ENCODE measurements around the gene KCNK18. TPM values are rescaled to one million over a fixed set of nuclear protein-coding genes. Genes with fewer than 3 reads are reported as not detected.

The KCNK18 gene
- polyA plus RNA-seq, 2 of the 4 experiments (the other 2 are of a cell fraction) = not detected

- no peaks in the 10 kb centered on the region for H3K9me3 ChIP-seq
- FAIRE-seq (no peak), ATAC-seq (no peak), DNase-seq (ENCODE audit: low read depth in 1 of 2, low spot score in 1 of 2) (no peak)
- CTCF ChIA-PET = no interaction called here
- H3K4me1 ChIP-seq = no peaks in the 10 kb centered on the region
- POLR2A ChIA-PET = no interaction called here
- H3K27ac ChIP-seq = no peak overlapping the region
- WGBS (ENCODE audit: missing lambda C conversion rate) = 56% methylated on average over 9 of the region's 9 CpGs
- no peak overlapping the region for H3K4me3 ChIP-seq
- TF ChIP-seq, protein P1, sequence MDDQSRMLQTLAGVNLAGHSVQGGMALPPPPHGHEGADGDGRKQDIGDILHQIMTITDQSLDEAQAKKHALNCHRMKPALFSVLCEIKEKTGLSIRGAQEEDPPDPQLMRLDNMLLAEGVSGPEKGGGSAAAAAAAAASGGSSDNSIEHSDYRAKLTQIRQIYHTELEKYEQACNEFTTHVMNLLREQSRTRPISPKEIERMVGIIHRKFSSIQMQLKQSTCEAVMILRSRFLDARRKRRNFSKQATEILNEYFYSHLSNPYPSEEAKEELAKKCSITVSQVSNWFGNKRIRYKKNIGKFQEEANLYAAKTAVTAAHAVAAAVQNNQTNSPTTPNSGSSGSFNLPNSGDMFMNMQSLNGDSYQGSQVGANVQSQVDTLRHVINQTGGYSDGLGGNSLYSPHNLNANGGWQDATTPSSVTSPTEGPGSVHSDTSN (IDR thresholded peaks at IDR 0.05) = no peak
- no peak for TF ChIP-seq EP300 (IDR thresholded peaks at IDR 0.05)
- TF ChIP-seq, protein P2, sequence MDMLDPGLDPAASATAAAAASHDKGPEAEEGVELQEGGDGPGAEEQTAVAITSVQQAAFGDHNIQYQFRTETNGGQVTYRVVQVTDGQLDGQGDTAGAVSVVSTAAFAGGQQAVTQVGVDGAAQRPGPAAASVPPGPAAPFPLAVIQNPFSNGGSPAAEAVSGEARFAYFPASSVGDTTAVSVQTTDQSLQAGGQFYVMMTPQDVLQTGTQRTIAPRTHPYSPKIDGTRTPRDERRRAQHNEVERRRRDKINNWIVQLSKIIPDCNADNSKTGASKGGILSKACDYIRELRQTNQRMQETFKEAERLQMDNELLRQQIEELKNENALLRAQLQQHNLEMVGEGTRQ (IDR thresholded peaks at IDR 0.05) = no peak
- no peak for TF ChIP-seq CBX2 (IDR thresholded peaks at IDR 0.05; ENCODE audit: borderline replicate concordance, low read depth)
- TF ChIP-seq NFE2L2 (conservative IDR thresholded peaks at IDR 0.05; ENCODE audit: low read length) = no peak
- TF ChIP-seq RARB (CRISPR knock-in tag; IDR thresholded peaks at IDR 0.05) = no peak
- no peak for TF ChIP-seq ATOH8 (CRISPR knock-in tag; IDR thresholded peaks at IDR 0.05; ENCODE audit: low read depth)
- no peak for TF ChIP-seq CHD4 (IDR thresholded peaks at IDR 0.05; ENCODE audit: borderline replicate concordance)
- no peak for TF ChIP-seq FOSL2 (IDR thresholded peaks at IDR 0.05)
- TF ChIP-seq FOSL2 (CRISPR knock-in tag; IDR thresholded peaks at IDR 0.05) = no peak
- TF ChIP-seq HEYL (CRISPR knock-in tag; IDR thresholded peaks at IDR 0.05) = no peak
- TF ChIP-seq RFX5 (IDR thresholded peaks at IDR 0.05) = no peak
- no peak for TF ChIP-seq HMGXB4 (CRISPR knock-in tag; IDR thresholded peaks at IDR 0.05; ENCODE audit: borderline replicate concordance)
- TF ChIP-seq KDM5A (IDR thresholded peaks at IDR 0.05) = no peak
- TF ChIP-seq ZFP36 (IDR thresholded peaks at IDR 0.05; ENCODE audit: borderline replicate concordance, partially characterized antibody) = no peak
- no peak overlapping the region for H3K4me2 ChIP-seq
Measured at GRCh38 chr10:117253908-117254307, 56.6 kb downstream of the KCNK18 start.

DNA sequence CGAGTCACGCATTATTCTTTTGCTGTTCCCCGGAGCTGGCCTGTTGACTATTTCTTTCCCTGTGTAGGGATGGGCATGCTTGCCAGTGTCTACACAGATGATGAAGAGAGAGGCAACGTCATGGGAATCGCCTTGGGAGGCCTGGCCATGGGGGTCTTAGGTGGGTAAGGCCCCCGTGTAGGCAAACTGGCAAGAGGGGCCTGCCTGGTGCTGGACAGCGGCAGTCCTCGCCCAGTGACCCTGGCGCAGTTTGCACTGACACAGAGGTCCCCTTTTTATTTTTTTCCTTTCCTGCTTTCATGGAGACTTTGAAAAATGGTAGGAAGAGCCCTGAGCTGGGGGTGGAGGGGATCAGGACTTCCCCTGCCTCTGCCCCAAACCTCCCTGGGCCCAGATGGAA, 57.0 kb downstream of the KCNK18 start:
- no peak for DNase-seq (ENCODE audit: low read depth in 1 of 2, low spot score in 1 of 2)
- CTCF ChIA-PET = no interaction called here
- no peak for ATAC-seq
- 66% methylated on average over 9 of the region's 9 CpGs for WGBS (ENCODE audit: missing lambda C conversion rate)
- H3K4me3 ChIP-seq = no peak overlapping the region
- H3K27ac ChIP-seq = no peak overlapping the region
- H3K9me3 ChIP-seq = no peaks in the 10 kb centered on the region
- no peak for TF ChIP-seq RFX5 (IDR thresholded peaks at IDR 0.05)
- TF ChIP-seq, protein P3, sequence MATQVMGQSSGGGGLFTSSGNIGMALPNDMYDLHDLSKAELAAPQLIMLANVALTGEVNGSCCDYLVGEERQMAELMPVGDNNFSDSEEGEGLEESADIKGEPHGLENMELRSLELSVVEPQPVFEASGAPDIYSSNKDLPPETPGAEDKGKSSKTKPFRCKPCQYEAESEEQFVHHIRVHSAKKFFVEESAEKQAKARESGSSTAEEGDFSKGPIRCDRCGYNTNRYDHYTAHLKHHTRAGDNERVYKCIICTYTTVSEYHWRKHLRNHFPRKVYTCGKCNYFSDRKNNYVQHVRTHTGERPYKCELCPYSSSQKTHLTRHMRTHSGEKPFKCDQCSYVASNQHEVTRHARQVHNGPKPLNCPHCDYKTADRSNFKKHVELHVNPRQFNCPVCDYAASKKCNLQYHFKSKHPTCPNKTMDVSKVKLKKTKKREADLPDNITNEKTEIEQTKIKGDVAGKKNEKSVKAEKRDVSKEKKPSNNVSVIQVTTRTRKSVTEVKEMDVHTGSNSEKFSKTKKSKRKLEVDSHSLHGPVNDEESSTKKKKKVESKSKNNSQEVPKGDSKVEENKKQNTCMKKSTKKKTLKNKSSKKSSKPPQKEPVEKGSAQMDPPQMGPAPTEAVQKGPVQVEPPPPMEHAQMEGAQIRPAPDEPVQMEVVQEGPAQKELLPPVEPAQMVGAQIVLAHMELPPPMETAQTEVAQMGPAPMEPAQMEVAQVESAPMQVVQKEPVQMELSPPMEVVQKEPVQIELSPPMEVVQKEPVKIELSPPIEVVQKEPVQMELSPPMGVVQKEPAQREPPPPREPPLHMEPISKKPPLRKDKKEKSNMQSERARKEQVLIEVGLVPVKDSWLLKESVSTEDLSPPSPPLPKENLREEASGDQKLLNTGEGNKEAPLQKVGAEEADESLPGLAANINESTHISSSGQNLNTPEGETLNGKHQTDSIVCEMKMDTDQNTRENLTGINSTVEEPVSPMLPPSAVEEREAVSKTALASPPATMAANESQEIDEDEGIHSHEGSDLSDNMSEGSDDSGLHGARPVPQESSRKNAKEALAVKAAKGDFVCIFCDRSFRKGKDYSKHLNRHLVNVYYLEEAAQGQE (IDR thresholded peaks at IDR 0.05) = peak; percentile 37; the same call in 1 of the 2 replicates
- POLR2A ChIA-PET = no interaction called here
- H3K4me1 ChIP-seq = no peaks in the 10 kb centered on the region
- FAIRE-seq = no peak
- no peak overlapping the region for H3K4me2 ChIP-seq

Measured in A549 (cell line).